ENCODE results near the gene JUN.
A peak's percentile ranks its signal among the peaks of the same experiment; 100 is the strongest.

Gene JUN

DNA sequence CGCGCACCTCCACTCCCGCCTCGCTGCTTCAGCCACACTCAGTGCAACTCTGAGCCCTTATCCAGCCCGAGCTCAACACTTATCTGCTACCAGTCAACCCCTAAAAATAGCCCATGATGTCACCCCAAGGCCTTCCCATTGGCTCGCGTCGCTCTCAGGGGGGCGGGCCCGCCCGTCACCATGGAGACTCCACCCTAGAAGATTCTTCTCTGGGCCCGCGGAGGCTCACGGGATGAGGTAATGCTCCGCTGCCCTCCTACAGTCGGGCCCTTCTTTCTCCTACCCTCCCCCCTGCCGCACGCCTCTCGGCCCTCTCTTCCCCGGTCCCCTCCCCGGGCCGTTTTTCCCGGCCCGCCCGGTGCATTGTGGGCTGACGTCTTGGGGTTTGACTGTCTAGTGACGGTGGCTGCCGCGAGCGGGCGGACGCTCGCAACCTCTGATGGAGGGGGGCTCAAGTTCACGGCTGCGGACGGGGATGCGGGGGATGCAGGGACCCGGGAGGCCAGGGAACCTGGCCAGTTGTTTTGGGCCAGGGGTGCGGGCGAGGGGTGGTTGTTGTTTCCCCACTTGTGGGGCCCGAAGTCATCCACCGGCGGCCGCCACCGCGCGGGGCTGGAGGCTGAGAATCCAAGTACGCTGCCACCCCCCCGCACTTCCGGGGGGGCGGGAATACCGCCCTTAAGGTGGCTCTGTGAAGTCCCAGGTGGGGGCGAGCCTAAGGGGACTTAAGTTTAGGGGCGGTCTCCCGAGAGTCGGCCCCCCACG lies at the start of gene JUN:
TSS of gene JUN (minus strand) at position 55 of the 765 bp plus-strand sequence. CDS start 977 bp downstream, outside the sequence.
- DNase-seq: peak; percentile 100

DNA sequence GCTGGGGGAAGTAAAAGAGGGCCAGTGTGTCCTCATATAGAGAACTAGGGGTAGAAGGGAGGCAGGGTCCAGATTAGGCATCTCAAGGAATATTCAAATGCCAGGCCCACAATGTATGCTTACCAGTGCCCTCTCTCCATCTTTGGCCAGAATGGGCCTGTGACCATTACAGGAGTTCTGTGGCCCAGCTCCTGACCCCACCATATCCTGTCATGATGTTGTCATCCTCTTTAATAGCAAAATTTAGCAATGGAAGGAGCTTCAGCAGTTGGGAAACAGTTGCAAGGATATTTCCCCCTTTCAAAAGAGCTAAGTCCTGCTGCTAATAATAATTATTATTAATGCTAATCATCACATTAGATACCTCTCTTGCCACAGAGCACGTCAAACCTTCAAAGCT lies 49.3 kb upstream of the JUN start:
- no peak for DNase-seq

DNA sequence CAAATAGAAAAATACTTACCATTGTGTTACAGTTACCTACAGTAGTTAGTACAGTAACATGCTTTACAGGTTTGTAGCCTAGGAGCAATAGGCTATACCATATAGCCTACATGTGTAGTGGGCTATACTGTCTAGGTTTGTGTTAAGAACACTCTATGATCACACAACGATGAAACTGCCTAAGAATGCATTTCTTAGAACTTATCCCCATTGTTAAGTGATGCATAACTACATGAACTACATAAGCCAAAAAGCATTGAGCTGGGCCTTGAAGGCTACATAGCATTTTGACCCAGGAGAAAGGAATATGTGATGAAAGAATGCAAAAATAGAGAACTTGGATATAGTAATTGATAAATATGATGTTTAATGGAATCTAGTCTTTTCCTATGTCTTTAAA lies 46.4 kb upstream of the JUN start:
- no peak for DNase-seq

DNA sequence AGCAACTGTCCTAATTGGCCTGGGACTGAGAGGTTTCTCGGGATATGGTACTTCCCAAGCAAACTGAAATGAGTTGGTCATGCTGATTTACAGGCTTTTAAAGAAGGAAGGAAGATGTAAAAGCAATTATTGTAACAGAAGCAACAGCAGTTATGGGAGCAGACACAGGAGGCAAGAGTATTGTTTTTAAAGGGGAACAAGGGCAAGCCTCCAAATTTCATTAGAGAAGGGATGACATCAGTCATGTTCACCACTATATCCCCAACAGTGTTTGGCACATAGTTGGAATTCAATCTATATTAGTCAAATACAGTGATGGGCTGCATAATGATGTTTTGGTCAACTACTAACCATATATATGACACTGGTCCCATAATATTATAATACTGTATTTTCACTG lies 46.0 kb upstream of the JUN start:
- DNase-seq: peak; percentile 9

DNA sequence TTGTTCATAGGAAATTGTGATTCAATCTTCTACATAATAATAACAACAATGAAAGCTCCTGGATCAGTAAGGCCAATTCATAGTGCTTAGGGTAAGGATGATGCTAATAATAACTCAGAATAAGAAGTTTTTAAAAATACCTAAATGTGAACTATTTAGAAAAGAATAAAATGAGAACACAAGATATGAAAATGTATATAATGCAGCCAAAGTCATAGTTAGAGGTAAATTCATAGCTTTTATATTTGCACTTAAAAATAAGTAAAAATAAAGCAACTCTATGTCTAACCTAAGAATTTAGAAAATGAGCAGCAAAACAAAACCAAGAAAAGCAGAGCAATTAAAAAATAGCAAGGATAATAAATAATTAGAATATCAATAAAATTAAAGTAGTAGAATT lies 43.5 kb upstream of the JUN start:
- no peak for DNase-seq

DNA sequence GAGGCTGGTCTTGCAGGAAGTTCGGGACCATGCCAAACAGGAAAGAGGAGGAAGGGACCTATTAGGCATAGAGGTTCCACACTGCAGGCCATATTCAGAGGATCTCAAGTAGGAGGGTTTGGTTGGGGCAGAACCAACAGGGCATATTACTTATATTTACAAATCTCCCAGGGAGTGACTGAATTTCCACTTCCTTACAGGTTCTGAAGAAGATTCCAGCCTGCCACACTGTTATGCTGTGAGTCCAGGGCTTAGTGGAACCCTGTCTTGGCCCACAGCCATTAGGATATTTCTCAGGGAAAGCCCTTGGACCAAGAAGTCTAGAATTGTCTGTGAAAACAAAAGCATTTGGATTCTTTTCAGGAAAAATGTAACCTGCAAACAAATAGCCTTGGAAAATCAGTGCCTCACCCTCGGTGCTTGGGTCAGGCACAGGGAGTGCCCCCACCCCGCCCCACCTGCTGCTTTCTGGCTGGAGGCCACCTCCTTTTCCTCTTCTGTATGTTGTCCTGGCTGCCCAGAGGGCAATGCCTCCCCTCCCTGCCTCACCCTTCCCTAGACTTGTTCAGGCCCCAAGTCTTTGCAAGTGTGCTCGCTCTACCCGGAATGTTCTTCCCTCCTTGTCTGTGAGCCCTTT lies 41.0 kb upstream of the JUN start:
- DNase-seq: no peak

DNA sequence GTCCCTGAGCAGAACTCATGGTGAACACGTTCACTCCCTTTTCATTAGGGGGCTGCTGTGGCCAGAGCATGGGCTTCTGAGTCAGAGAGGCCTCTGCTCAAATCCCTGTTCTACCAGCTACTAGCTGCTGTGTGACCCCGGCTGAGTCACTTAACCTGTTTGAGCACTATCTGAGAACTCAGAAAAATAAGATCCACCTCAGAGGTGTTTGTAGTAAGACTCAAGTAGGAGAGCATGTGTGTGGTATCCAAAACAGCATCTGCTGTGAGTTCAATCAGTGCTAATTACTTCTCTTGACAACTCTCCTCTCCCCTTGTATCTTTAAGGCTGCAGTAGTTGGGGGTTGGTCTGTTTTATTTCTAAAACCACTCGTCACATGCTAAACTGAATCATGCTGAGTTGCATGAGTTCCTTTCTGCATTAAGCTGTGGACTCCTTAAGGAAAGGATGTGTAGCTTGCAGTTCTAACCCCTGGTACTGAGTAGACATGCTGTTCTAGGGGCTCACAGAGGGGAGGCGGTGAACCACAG lies 39.7 kb upstream of the JUN start:
- no peak for DNase-seq

DNA sequence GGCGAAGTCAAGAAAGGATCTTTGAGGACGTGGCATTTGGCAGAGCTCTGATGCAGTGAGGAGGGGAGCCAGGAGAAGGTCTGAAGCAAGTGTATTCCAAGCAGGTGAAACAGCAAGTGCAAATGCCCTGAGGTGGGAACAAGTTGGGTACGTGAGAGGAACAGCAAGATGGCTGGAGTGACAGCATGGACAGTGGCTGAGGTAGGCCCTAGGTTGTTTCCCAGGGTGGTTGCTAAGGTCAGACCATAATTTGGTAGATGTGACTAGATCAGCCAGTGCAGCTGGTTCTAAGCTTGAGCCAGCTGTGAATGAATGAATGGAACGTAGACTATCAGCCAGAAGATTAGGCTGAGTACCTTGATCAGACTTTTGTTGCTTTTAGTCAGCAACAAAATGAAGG lies 37.5 kb upstream of the JUN start:
- DNase-seq: no peak

DNA sequence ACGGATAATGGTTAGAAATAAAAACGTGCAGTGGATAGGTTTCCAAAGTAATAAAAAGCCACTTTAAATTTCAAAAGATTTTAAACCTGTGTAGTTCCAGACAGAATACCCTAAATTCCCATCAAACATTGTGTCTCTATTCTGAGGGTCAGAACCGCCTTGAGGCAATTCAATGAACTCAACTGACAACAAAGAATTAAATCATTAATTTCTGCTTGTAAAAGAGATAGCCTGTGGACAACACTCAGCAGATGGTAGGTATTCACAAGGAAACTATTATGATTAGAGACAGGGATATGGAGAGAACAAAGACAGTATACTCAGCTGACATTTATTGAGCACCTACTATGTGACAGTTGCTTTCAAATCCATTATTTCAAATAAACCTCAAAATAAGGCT lies 35.1 kb upstream of the JUN start:
- DNase-seq: no peak

DNA sequence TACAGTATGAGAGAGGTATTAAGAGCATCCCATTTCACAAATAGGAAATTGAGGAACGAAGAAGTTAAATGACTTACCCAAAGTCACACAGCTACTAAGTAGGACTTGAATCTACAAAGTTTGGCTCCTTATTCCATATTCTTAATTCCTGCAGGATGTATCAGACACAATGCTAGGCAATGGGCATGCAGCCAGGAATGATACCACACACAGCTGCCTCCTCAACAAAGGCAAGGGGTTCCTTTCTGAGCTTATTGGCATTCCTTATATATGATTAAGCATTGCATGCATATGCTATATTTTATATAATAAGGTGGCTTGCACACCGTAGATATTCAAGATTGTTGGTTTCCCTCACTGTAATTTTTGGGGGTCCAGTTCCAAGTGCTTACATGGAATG lies 34.2 kb upstream of the JUN start:
- peak; percentile 33 for DNase-seq

DNA sequence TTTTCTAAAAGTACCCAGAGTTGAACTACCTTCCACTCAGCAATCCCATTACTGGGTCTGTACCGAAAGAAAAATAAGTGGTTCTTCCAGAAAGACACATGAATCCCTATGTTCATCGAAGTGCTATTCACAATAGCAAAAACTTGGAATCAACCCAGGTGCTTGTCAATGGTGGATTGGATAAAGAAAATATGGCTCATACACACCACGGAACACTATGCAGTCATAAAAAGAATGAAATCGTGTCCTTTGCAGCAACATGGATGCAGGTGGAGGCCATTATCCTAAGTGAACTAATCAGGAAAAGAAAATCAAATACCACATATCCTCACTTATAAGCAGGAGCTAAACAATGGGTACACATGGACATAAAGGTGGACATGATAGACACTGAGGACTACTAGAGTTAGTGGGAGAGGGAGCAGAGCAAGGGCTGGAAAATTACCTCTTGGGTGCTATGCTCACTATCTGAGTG lies 32.9 kb upstream of the JUN start:
- DNase-seq: no peak

DNA sequence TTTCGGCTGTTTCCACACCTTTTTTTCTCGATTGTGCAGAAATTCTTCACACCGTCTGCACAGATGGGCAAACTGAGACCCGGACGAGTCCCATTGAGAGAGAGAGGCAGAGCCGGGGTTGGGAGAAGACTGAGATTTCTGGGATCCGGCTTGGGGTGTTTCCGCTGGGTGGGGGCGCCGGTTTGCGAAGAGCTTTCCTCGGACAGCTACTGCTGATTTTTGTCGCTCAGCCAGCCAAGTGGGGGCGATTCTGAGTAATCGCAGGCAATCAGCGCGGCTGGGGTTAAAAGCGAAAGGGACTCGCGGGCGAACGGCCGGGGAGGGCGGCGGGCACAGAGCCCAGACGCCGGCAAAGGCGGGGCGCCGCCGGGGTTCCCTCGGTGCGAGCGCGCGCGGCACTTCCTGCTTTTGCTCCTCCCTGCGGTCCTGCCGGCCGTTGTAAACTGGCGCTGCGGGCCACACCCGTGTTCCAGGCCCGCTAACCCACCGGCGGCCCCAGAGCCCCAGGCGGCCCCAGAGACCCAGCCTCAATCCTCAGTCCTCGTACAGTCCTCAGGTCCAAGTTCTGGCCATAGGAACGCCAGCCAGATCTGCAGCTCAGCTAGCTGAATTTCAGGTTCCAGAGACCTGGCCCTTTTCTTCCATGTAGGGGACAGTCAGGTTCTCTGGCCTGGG lies 32.4 kb upstream of the JUN start:
- DNase-seq: peak; percentile 34

DNA sequence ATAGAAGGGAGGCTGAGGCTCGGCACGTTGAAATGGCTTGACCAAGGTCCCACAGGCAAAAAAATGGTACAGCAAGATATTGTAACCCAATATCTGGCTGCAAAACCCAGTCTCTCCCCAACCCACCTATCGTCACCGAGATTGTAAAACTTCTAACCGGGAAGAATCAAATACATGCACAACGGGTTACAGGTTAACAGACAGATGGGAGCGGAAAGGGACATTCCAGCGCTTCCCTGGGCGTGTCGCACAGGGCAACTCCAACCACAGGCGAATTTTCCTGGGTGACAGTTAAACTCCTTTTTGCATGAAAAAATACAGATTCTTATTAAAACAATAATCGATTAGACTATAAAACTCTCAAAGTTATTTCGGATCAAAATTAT lies 31.8 kb upstream of the JUN start:
- DNase-seq: no peak

DNA sequence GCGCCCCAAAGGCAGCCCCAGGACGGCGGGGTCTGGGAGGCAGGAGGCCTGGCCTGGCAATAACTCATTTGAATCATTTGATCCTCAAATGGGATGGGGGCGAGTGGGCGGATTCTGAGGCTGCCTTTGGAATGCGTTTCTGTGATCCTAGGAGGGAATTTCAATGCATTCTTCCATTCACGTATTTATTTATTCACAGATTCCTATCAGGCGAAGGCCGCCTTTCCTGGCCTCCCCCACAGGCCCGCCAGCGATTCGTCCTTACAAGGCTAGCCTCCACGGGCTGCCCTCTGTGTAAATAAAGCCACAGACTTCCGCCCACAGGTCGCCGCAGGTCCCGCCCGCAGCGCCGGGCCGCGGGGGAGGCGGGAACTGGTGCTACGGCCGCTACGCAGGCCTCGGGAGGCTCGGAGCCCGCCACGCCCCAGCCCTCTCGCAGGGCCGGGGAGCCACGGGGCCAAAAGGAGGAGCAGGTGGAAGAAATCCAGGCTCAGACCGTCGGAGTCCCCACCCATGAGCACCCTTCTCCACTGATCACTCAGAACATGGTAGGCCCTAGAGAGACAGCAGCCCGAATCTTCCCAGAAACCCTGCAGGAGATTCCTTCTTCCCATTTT lies 31.3 kb upstream of the JUN start:
- no peak for DNase-seq

DNA sequence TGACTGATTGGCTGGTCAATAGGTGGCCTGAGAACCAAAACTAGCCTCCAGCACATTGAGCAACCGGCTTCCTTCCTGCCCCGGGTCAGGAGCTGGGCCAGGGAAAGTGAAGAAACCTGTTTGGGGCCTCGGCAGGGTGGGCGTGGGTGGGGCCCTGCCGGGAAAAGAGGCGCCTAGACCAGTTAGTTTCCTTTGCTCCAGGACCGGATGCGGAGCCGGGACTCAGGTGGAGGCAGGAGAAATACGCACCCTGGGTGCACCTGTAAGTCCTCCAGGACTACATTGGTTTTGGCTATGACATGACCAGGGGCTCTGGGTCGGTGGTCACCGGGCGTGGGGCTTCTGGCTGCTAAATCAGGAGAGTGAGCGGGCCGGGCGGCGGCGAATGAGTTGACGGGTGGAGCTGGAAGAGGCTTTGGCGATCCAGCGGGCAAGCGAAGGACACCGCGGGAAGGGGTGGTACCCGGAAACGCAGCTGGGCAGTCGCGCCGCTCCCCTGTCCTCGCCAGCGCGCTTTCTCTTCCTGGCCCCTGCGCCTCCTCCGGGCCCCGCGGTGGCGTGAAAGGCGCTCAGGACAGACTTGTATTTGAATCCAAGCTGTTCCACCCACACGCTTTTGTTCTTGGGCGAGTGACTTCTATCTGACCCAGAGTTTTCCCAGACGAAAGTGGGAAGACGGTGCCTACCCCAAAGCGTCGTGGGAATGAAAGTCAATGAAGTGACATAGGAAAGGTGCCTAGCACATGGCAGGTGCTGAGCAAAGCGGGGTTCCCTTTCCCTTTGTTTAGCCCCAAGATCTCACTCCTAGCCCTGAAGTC lies 30.6 kb upstream of the JUN start:
- DNase-seq: no peak

DNA sequence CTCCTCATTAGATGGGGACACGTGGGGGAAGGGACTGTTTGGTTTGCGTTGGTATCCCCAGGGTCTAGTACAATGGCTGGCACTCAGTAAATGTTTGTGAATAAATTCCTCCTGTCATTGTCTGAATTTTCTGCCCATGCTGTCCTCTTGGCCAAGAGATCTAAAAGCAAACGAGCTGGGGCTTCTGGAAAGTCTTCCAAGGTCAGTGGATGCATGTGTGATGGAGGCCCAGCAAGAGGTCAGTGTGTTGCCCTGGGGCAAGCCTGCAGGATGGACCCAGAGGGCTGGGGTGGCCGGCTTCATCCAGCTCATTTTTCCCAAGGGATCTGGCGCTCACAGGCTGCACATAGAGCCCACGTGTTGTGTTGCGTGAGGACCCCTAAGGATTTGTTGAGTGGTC lies 30.0 kb upstream of the JUN start:
- no peak for DNase-seq

DNA sequence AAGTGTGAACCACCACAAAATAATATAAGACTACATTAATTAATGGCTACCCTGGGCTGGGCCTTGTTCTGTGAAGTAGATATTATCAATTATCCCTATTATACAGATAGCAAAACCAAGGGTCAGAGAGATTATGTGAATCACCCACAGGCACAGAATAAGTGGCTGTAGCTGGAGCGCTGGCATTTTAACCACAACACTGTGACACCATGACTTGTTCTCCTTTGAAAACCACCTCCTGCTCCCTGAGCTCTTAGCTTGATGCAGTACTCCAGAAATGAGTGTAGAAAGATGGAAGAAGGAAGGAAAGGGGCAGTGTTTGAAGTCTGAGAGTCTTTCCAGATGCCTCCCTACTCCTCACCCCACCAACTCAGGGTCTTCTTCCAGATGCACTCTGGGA lies 29.5 kb upstream of the JUN start:
- DNase-seq: no peak

DNA sequence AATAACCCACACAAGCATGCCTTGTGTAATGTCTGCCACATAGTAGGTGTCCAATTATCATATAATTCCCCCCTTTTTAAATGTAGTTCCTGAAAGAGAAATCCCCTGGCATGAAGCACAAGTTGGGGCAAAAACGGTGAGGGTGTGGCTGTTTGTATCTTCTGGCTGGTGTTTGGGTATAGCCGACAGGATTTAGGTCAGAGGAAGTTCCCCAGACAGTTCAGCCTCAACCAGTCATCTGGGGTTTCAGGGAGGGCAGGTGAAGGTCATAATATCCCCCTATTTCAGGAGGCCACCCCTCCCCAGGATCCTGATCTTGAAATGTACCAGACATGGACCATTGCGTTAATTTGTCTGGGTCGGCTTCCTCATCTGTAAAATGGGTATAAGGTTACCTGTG lies 29.1 kb upstream of the JUN start:
- no peak for DNase-seq

DNA sequence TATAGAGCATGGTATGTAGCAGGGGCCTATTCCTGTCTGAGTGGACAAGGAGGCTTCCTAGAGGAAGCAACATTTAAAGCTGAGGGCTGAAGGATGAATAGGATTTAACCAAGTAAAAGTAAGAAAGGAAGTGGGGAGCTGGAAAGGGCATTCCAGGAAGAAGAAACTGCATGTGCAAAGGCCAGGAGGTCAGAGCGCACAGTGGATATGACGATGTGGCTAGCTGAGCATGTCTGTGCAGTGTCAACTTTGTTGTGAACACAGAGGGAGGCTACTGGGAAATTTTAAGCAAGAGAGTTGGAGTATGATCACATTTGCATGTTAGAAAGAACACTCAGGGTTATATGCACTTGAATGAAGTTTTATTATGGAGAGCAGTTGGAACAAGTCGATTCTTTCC lies 28.6 kb upstream of the JUN start:
- DNase-seq: no peak

DNA sequence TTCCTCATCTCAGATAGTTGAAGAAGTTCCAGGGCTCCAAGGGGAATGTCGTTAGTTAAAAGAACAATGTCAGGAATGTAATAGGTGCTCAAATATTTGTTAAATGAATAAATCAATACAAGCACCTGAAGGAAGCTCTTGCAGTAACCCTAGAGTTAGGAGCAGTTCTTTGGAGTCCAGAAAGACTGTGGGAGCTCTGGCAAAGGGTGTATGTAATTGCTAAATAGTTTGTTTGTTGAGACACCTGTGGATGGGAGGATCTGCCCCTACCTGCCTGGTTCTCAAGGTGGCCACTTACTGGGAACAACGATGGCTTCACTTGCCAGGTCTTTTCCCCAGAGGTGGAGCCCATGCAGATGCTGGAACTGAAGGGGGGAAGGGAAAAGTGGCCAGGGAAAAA lies 27.5 kb upstream of the JUN start:
- no peak for DNase-seq

DNA sequence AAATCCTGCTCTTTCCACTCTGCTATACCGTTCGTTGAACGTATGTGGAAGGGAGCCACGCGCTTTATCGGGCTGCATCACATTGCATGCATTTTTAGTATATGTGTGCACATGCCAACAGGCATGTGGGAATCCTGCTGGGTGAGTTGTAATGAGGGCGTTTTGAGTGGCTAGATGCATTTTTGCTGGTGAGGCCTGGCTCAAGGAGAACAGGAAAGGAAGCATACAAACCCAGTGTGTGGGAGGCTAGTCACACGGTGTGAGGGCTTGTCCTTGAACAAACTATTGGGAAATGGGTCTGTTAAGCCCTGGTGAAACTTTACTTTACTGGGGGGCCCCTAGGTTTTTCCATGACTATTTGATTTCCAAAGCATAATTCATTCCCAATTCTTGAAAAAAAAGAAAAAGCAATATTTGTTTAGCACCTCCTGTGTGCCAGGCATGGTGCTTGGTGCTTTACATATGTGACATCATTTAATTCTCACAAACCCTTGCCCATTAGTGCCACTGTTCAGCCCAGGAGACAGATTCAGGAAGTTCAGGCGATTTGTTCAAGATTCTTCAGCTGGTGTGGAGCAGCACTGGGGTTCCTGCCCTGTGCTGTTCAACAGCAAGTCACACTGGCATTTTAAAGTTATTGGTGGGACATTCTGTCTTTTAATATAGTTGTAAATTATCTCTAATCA lies 25.6 kb upstream of the JUN start:
- no peak for DNase-seq

DNA sequence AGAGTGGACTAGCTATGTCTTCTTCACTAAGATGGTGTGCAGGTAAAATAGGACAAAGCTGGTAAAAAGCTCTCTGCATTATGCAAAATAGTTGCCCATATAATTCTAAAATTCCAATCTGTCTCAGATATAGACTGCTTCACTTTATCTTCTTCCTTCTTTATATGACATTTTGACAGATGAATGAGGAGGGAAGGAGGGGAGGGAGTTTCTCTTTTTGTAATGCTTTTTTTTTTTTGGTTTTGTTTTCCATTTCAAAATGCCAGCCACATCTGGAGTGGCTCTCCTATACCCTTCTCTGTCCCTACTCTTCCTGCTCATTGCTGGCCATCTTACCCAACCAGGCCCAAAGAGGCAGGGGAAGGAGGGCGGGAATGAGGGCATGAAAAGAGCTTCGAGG lies 24.2 kb upstream of the JUN start:
- DNase-seq: no peak
